RPMI8226 (cell line): ENCODE data around the gene ZCCHC7.
A peak's percentile ranks its signal among the peaks of the same experiment; 100 is the strongest.
"Not testable (repeated sequence)": the region's sequence is repeated elsewhere in the genome, so short reads cannot be mapped to it uniquely, and the experiment has no call there.

Source experiments
- DNase-seq: peaks from one replicate; pipeline ENCODE4 v3.0.0-alpha.2; 2015

ZCCHC7 gene

DNA sequence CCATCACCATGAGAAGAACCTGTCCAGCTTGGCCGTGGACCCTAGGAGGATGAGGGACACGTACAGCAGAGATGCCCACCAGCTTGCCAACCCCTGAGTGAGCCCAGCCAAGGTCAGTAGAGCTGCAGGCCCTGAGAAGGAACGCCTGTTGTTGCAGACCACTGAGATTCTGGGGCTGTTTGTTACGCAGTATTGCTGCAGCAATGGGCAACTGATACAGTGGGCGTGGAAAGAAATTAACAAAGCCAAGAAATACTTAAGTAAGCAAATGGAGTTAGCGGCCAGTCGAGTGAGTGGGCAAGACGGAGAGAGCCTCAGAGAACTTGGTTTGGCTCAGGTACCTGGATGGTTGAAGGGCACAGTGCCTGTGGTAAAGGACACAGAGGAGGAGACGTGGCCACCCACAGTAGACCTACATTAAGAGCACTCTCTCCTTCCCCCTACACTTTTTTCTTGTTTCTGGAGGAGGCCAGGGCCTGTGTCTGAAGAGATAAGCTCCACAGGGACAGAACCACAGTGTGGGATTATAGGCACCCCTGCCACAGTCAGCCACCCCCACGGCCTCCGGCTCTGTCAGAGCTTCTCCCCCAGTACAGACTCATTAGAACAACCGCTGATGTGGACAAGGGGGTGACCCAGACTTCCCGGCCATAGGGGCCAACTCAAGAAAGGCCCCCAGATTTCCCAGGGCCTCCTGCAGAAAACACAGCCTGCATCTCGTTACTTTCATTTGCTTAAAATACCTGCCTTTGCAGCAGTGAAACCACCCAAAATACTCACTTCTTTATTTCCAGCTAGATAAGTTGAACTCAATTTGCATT, 262.0 kb downstream of the ZCCHC7 start:
- no peak for DNase-seq

GRCh38 chr9:37382982-37383357, 262.6 kb downstream of the ZCCHC7 start:
- no peak for DNase-seq

DNA sequence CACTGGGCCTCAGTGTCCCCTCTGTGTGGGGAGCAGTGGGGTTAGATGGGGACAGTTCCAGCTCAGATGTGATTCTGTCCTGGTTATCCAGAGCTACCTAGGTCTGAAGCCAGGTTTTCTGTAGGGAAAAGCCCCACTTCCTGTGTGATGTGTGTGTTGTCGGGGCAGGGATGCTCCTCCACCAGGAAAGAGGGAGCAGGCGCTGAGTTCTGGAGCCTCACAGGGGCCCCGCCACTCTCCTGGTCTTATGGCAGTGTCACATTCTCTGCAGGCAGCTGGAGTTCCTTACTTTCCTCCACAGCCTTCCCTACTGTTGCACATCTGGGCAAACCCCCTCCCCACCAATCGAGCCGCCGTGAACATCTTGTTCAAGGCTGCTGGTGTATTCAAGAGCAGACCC, 263.0 kb downstream of the ZCCHC7 start:
- no peak for DNase-seq

- DNase-seq, result no peak
These were observed 263.7 kb downstream of the ZCCHC7 start for GRCh38 chr9:37383876-37384746.

GRCh38 chr9:37385286-37385685, 264.9 kb downstream of the ZCCHC7 start:
- no peak for DNase-seq

GRCh38 chr9:37386988-37387387, 266.6 kb downstream of the ZCCHC7 start:
- no peak for DNase-seq

GRCh38 chr9:37390759-37391158, 270.4 kb downstream of the ZCCHC7 start:
- DNase-seq, result peak; percentile 89

DNA sequence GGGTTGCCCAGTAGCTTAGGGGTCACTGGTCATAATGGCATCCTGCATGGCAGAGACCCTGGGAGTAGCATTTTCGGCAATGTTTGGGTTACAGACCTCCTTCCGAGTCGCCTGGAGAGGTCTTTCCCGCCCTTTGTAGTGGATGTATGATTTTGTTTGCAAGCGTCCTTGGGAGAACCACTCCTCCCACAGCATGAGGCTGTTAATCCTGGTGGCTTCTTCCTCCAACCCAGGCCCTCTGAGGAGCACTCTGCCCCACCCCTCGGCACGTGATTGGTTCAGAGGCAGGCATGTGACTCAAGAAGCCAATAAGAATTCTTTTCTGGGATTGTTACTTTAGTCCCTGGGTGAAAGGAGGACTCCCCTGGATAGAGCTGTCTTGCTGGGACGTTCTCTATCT, 271.9 kb downstream of the ZCCHC7 start:
- DNase-seq, result no peak

DNA sequence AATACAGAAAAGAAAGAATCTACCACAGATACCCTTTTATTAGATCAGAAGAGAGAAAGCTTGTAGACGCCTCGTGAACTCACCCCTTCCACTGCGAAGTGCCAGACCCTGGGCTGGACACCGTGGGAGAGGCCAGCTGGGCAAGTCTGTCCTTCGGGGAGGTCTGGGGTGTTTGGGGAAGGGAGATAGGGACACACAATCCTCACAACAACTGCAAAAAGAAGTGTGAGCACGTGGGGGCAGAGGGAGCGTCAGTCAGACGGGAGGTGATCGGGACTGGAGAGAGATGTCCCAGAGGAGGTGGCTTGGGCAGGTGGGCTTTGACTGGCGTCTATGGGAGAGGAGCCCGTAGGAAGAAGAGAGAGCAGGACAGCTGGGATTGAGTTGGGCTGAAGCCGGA, 274.9 kb downstream of the ZCCHC7 start:
- DNase-seq, result no peak

GRCh38 chr9:37395663-37396062, 275.3 kb downstream of the ZCCHC7 start:
- DNase-seq, result no peak

- not testable (repeated sequence) for DNase-seq
These were observed 277.6 kb downstream of the ZCCHC7 start for GRCh38 chr9:37397948-37398347.

DNA sequence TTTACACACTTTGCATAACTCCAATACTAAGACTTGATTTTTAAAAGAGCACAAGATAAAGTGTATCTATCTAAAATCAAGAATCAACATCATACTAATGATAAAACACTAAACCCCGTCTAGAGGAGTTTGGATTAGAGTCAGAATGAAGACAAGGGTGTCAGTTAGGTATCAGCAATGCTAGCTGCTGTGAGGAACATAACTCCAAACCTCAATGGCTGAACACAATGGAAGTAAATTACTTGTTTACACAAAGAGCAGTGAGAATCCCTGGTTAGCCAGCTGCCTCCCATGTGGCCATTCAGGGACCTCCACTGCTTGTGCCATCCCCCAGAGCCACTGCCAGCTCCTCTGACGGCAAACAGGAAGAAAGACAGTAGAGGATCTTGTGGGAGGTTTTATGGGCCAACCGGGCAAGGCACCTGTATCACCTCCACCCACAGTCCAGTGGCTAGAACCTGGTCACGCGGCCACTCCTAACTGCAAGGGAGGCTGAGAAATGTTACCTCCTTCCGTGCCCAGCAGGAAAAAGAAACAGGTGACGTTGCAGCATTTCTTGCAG, 278.2 kb downstream of the ZCCHC7 start:
- no peak for DNase-seq

GRCh38 chr9:37399336-37399735, 279.0 kb downstream of the ZCCHC7 start:
- DNase-seq, result no peak

GRCh38 chr9:37404590-37404989, 284.2 kb downstream of the ZCCHC7 start:
- DNase-seq, result no peak

- DNase-seq, result no peak
These were observed 285.0 kb downstream of the ZCCHC7 start for GRCh38 chr9:37405350-37405749.

DNA sequence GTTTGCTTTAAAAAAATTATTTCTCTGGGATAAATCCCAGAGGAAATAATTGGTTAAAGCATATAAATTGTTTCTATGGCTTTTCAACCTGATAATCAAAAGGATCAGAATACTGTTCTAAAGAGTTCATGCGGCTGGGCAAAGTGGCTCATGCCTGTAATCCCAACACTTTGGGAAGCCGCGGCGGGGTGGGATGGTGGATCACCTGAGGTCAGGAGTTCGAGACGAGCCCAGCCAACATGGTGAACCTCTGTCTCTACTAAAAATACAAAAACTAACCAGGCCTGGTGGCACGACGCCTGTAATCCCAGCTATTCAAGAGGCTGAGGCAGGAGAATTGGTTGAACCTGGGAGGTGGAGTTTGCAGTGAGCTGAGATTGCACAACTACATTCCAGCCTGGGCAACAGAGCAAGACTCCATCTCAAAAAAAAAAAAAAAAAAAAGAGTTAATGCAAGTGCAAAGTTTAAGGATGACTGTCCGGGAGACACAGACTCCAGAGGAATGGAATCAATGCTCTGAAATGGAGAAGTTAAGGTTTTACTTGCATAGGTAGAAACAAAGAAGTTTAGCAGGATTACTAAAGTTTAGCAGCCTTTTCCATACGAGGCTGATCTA, 285.5 kb downstream of the ZCCHC7 start:
- no peak for DNase-seq

DNA sequence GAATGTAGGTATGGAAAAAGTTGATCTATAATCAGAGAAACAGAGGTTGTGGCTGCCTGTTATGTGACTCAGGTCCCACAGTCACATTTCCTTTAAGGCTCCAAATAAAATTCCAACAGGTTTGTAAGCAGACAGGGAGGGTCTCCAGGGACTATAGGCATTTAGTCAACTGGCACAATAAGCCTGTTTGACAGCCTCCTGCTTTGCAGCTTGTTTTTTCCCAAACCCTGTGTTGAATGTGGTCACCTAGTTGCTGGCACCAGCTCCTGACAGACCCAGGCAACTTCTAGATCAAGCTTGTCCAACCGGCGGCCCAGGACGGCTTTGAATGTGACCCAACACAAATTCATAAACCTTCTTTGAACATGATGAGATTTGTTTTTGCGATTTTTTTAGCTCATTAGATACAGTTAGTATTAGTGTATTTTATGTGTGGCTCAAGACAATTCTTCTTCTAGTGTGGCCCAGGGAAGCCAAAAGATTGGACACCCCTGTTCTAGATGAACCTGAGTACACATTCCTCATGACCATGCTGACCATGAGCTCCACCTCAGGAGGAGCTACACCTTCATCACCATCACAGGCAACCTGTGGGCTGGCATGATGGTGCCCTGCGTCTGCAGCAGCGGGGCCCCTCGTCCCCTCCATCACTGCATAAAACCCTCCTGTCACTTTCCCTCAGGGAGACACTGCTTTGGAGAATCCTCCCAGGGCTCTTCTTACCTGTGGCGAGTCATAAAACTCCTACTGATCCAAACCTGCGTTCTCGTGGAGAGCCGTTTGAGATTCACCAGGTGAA, 286.4 kb downstream of the ZCCHC7 start:
- no peak for DNase-seq

DNA sequence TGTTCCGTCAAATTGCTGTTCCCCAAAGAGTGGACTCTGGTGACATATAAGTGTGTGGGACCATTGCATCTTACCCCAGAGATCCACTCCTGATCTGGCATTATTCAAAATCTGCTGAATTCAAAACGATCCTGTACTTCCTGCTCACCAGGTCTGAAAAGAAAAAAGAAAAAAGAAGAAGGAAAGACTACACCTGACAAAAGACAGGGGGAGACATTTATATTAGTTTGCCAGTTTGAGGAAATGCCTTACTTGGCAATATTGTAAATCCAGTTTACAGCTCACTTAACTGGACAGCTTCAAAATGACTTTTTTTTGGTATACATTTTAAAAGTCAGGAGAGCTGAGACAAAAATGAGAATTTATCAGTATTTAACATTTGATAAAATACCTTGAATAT, 287.1 kb downstream of the ZCCHC7 start:
- no peak for DNase-seq
